ENCODE results near the gene SYP.

DNA sequence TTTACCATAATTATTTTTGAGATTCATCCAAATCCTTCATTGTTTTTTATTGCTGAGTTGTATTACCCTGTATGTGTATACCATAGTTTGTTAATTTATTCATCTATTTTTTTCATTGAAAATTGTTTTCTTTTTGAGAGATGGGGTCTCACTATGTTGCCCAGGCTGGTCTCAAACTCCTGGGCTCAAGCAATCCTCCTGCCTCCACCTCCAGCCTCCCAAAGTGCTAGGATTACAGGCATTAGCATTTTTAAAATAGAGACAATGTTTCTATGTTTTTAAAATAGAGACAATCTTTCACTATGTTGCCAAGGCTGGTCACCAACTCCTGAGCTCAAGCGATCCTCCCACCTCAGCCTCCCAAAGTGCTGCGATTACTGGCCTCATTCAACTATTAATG lies 39.1 kb downstream of the SYP start:
- TF ChIP-seq EZH2 (IDR thresholded peaks at IDR 0.05) (no peak), POLR2AphosphoS5 (IDR thresholded peaks at IDR 0.05; ENCODE audit: borderline replicate concordance, low read depth, low read length) (no peak), FOXP2 (optimal IDR thresholded peaks at IDR 0.05; ENCODE audit: control extremely low read depth, extremely low read length, insufficient read depth) (no peak)

Measured in SK-N-MC (cell line).